ENCODE measurements around the gene CD6.

The CD6 gene

DNA sequence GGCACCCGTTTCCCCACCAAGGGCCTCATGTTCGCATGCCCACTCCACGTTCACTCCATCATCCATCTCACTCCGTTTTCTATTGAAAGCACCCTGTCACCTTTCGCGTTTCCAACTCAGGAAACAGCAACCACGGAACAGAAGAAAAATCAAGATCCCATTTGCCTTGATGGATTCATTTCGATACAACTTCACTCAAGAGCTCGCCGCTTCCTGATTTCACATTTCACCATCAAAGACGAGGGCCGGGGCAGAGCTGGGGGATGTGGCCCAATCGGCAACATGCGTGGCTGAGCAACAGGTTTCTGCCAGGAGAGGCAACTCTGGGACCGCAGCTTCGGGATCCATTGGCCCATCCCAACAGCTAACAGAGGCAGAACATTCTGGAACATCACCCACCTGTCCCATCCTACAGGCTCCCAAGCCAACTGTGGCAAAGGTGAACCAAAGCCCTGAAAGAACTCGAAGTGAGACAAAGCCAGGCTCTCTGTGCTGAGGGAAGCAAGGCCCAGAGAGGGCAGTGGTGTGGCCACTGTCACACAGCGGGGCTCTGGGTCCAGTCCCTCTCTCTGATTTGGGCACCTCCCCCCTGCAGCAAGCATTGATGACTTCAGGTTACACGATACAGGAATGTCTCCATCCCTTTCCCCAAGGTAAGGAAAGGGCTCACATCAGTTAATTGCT lies 94.6 kb downstream of the CD6 start:
- no peak for DNase-seq (ENCODE audit: low read depth, low spot score)
- H3K4me1 ChIP-seq (ENCODE audit: insufficient read depth, insufficient read length): peaks cover 3% of the 10 kb centered on the region

DNA sequence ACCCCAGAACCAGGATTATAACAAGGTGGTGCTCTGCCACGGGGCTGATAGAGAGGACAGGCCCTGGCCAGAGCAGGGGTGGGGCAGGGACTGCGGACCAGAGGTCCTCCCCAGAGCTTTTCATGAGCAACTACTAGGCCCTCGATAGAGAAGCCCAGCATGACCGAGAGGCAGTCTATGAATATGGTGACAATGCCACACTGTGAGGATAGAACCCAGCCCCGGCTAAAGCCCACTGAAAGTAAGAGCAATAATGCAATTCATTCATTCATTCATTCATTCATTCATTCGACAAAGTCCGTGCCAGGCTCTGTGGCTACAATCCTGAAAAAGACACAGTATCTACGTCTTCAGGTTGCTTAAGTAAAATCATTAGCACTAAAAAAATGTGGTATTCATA lies 95.2 kb downstream of the CD6 start:
- Histone ChIP-seq H3K27me3 (ENCODE audit: insufficient read depth, insufficient read length) (no peaks in the 10 kb centered on the region), H3K4me3 (ENCODE audit: insufficient read length, low read depth) (no peak overlapping the region), H3K9me3 (ENCODE audit: insufficient read depth, low read length) (no peaks in the 10 kb centered on the region), H3K9ac (ENCODE audit: insufficient read length, low read depth) (no peak overlapping the region), H3K36me3 (ENCODE audit: insufficient read depth, insufficient read length, low read length) (no peaks in the 10 kb centered on the region), H3K4me1 (ENCODE audit: insufficient read depth, insufficient read length) (peaks cover 8% of the 10 kb centered on the region)
- DNase-seq (ENCODE audit: low read depth, low spot score): no peak
- TF ChIP-seq ZNF274 (IDR thresholded peaks at IDR 0.05; ENCODE audit: low read depth, low read length) (no peak), YY1 (IDR thresholded peaks at IDR 0.05; ENCODE audit: insufficient read depth, insufficient read length) (no peak), SUZ12 (IDR thresholded peaks at IDR 0.05; ENCODE audit: extremely low read depth, insufficient read depth, insufficient read length) (no peak)

More for the DNA sequence above, 94.6 kb downstream of the CD6 start:
- Histone ChIP-seq H3K27me3 (ENCODE audit: insufficient read depth, insufficient read length) (no peaks in the 10 kb centered on the region), H3K9ac (ENCODE audit: insufficient read length, low read depth) (no peak overlapping the region), H3K4me3 (ENCODE audit: insufficient read length, low read depth) (no peak overlapping the region), H3K9me3 (ENCODE audit: insufficient read depth, low read length) (no peaks in the 10 kb centered on the region), H3K36me3 (ENCODE audit: insufficient read depth, insufficient read length, low read length) (no peaks in the 10 kb centered on the region)
- TF ChIP-seq ZNF274 (IDR thresholded peaks at IDR 0.05; ENCODE audit: low read depth, low read length) (no peak), YY1 (IDR thresholded peaks at IDR 0.05; ENCODE audit: insufficient read depth, insufficient read length) (no peak), SUZ12 (IDR thresholded peaks at IDR 0.05; ENCODE audit: extremely low read depth, insufficient read depth, insufficient read length) (no peak)

DNA sequence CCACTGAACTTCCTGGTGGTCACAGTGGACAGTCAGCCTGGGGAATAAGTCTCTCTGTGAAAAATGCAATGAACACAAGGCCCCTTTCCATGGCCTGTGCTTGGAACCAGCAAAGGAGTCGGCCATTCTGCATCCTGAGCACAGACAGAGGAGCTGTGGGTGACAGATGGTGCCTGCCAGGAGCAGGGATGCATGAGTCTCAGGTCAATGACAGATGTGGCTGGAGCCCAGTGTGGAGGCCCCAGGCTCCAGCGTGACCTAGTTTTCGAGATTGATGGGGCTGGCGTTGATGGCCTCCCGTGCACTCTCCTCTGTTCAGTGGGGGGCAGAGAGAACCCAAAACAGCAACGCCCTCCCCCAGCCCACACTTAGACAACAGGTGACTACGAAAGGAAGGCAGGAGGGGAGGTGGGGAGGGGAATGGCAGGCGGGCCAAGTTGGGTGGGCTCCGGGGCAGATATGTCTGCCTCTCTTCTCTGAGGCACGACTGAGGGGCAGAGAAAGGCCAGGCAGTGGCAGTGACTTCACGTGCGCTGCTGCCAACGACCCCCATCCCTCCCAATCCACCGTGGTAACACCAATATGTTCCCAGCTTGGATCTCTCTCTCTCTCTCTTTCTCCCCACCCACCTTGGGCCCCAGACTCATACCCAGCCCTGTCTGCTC lies 96.4 kb downstream of the CD6 start:
- Histone ChIP-seq H3K9me3 (ENCODE audit: insufficient read depth, low read length) (no peaks in the 10 kb centered on the region), H3K9ac (ENCODE audit: insufficient read length, low read depth) (no peak overlapping the region), H3K4me3 (ENCODE audit: insufficient read length, low read depth) (no peak overlapping the region), H3K4me1 (ENCODE audit: insufficient read depth, insufficient read length) (peaks cover 16% of the 10 kb centered on the region), H3K27me3 (ENCODE audit: insufficient read depth, insufficient read length) (no peaks in the 10 kb centered on the region), H3K36me3 (ENCODE audit: insufficient read depth, insufficient read length, low read length) (no peaks in the 10 kb centered on the region)
- no peak for DNase-seq (ENCODE audit: low read depth, low spot score)
- TF ChIP-seq ZNF274 (IDR thresholded peaks at IDR 0.05; ENCODE audit: low read depth, low read length) (no peak), YY1 (IDR thresholded peaks at IDR 0.05; ENCODE audit: insufficient read depth, insufficient read length) (no peak), SUZ12 (IDR thresholded peaks at IDR 0.05; ENCODE audit: extremely low read depth, insufficient read depth, insufficient read length) (no peak)

DNA sequence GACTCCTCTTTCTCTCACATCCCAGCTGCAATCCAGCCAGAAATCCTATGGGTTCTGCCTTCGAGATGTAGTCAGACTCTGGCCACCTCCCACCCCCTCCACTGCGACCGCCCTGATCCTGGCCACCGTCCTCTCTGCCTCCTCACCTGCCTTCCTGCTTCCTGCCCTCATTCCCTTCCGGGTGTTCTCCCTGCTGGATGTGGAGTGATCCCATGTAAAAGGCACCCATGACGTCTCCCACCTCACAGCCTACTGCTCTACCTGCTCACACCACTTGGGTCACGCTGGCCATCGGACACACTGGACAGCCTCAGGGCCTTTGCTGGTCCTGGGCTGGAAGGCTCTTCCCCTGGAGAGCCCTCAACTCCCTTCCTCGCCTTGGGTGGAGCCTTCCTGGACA lies 97.1 kb downstream of the CD6 start:
- no peak for TF ChIP-seq YY1 (IDR thresholded peaks at IDR 0.05; ENCODE audit: insufficient read depth, insufficient read length)
- TF ChIP-seq SUZ12 (IDR thresholded peaks at IDR 0.05; ENCODE audit: extremely low read depth, insufficient read depth, insufficient read length): no peak
- TF ChIP-seq ZNF274 (IDR thresholded peaks at IDR 0.05; ENCODE audit: low read depth, low read length): no peak
- H3K9ac ChIP-seq (ENCODE audit: insufficient read length, low read depth): no peak overlapping the region
- H3K36me3 ChIP-seq (ENCODE audit: insufficient read depth, insufficient read length, low read length): no peaks in the 10 kb centered on the region
- H3K4me3 ChIP-seq (ENCODE audit: insufficient read length, low read depth): no peak overlapping the region
- no peak for DNase-seq (ENCODE audit: low read depth, low spot score)
- no peaks in the 10 kb centered on the region for H3K9me3 ChIP-seq (ENCODE audit: insufficient read depth, low read length)
- peaks cover 16% of the 10 kb centered on the region for H3K4me1 ChIP-seq (ENCODE audit: insufficient read depth, insufficient read length)
- H3K27me3 ChIP-seq (ENCODE audit: insufficient read depth, insufficient read length): no peaks in the 10 kb centered on the region

DNA sequence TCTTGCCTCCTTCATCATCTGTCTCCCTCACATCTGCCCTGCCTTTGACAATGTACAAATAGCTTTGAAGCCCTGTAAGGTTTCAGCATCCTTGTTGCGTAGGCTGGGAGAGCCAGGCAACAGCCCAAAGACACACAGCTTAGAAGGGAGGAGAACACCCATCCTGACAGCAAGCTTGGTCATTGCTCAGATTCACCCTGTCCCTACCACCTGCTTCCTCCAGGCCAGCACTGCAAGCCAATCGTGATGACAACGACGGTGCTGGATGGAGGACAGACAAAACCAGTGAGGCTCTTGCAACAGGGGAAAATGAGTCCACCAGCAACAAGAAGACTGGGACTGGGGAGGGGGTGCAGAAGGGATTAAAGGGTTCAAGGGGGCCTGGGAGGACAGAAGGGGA lies 97.9 kb downstream of the CD6 start:
- no peak overlapping the region for H3K9ac ChIP-seq (ENCODE audit: insufficient read length, low read depth)
- H3K4me1 ChIP-seq (ENCODE audit: insufficient read depth, insufficient read length): peaks cover 16% of the 10 kb centered on the region
- no peaks in the 10 kb centered on the region for H3K27me3 ChIP-seq (ENCODE audit: insufficient read depth, insufficient read length)
- H3K9me3 ChIP-seq (ENCODE audit: insufficient read depth, low read length): no peaks in the 10 kb centered on the region
- no peak overlapping the region for H3K4me3 ChIP-seq (ENCODE audit: insufficient read length, low read depth)
- no peaks in the 10 kb centered on the region for H3K36me3 ChIP-seq (ENCODE audit: insufficient read depth, insufficient read length, low read length)
- no peak for DNase-seq (ENCODE audit: low read depth, low spot score)
- TF ChIP-seq ZNF274 (IDR thresholded peaks at IDR 0.05; ENCODE audit: low read depth, low read length) (no peak), SUZ12 (IDR thresholded peaks at IDR 0.05; ENCODE audit: extremely low read depth, insufficient read depth, insufficient read length) (no peak), YY1 (IDR thresholded peaks at IDR 0.05; ENCODE audit: insufficient read depth, insufficient read length) (no peak)
